ENCODE measurements around the gene KLHL24. TPM values are rescaled to one million over a fixed set of nuclear protein-coding genes. Genes with fewer than 3 reads are reported as not detected.
"Not testable (repeated sequence)": the region's sequence is repeated elsewhere in the genome, so short reads cannot be mapped to it uniquely, and the experiment has no call there.

KLHL24 gene
- total RNA-seq, 1 donor from 2014 or later = 114 TPM

- peaks cover 54% of the 10 kb centered on the region for H3K4me1 Mint-ChIP-seq
- peaks cover 11% of the 10 kb centered on the region for H3K36me3 Mint-ChIP-seq
- DNase-seq (ENCODE audit: low spot score in 2 of 2, unreplicated experiment in 2 of 2) = no peak
- TF ChIP-seq CTCF (IDR thresholded peaks at IDR 0.05; ENCODE audit: unreplicated experiment) = no peak
- H3K9me3 Mint-ChIP-seq = no peaks in the 10 kb centered on the region
- H3K27me3 Mint-ChIP-seq (ENCODE audit: low read depth) = no peaks in the 10 kb centered on the region
- H3K4me3 Mint-ChIP-seq = peak overlapping the region; percentile 22
- H3K27ac Mint-ChIP-seq = peak overlapping the region; percentile 72
These were observed 66.3 kb downstream of the KLHL24 start for GRCh38 chr3:183701744-183702143.

GRCh38 chr3:183703892-183704291 is 68.5 kb downstream of the KLHL24 start:
- peaks cover 11% of the 10 kb centered on the region for H3K36me3 Mint-ChIP-seq
- peak overlapping the region; percentile 61 for H3K27ac Mint-ChIP-seq
- H3K27me3 Mint-ChIP-seq (ENCODE audit: low read depth); H3K4me3 Mint-ChIP-seq; DNase-seq (ENCODE audit: low spot score in 2 of 2, unreplicated experiment in 2 of 2); H3K9me3 Mint-ChIP-seq: not testable (repeated sequence)
- peaks cover 48% of the 10 kb centered on the region for H3K4me1 Mint-ChIP-seq

- peaks cover 8% of the 10 kb centered on the region for H3K4me1 Mint-ChIP-seq
- H3K27me3 Mint-ChIP-seq (ENCODE audit: low read depth) = no peaks in the 10 kb centered on the region
- H3K36me3 Mint-ChIP-seq = peaks cover 7% of the 10 kb centered on the region
- H3K9me3 Mint-ChIP-seq = no peaks in the 10 kb centered on the region
- no peak for DNase-seq (ENCODE audit: low spot score in 2 of 2, unreplicated experiment in 2 of 2)
- TF ChIP-seq CTCF (IDR thresholded peaks at IDR 0.05; ENCODE audit: unreplicated experiment) = no peak
- peak overlapping the region; percentile 8 for H3K27ac Mint-ChIP-seq
- no peak overlapping the region for H3K4me3 Mint-ChIP-seq
These were observed 74.8 kb downstream of the KLHL24 start for GRCh38 chr3:183710231-183710630.

- DNase-seq (ENCODE audit: low spot score in 2 of 2, unreplicated experiment in 2 of 2) = no peak
- TF ChIP-seq CTCF (IDR thresholded peaks at IDR 0.05; ENCODE audit: unreplicated experiment) = no peak
- Mint-ChIP-seq H3K36me3 (peaks cover 6% of the 10 kb centered on the region), H3K27ac (no peak overlapping the region), H3K4me1 (peaks cover 5% of the 10 kb centered on the region), H3K4me3 (no peak overlapping the region), H3K27me3 (ENCODE audit: low read depth) (no peaks in the 10 kb centered on the region), H3K9me3 (no peaks in the 10 kb centered on the region)
These were observed 76.1 kb downstream of the KLHL24 start for GRCh38 chr3:183711516-183711915.

- Mint-ChIP-seq H3K9me3 (no peaks in the 10 kb centered on the region), H3K4me3 (no peak overlapping the region), H3K36me3 (peaks cover 23% of the 10 kb centered on the region), H3K27me3 (ENCODE audit: low read depth) (no peaks in the 10 kb centered on the region), H3K27ac (no peak overlapping the region), H3K4me1 (peaks cover 5% of the 10 kb centered on the region)
- TF ChIP-seq CTCF (IDR thresholded peaks at IDR 0.05; ENCODE audit: unreplicated experiment) = no peak
- DNase-seq (ENCODE audit: low spot score in 2 of 2, unreplicated experiment in 2 of 2) = no peak
These were observed 79.2 kb downstream of the KLHL24 start for GRCh38 chr3:183714622-183715021.

GRCh38 chr3:183718012-183718411 is 82.6 kb downstream of the KLHL24 start:
- Mint-ChIP-seq H3K9me3 (no peaks in the 10 kb centered on the region), H3K27me3 (ENCODE audit: low read depth) (no peaks in the 10 kb centered on the region), H3K36me3 (peaks cover 33% of the 10 kb centered on the region), H3K4me1 (no peaks in the 10 kb centered on the region), H3K4me3 (no peak overlapping the region), H3K27ac (peak overlapping the region; percentile 35)
- no peak for TF ChIP-seq CTCF (IDR thresholded peaks at IDR 0.05; ENCODE audit: unreplicated experiment)
- DNase-seq (ENCODE audit: low spot score in 2 of 2, unreplicated experiment in 2 of 2) = no peak
